HepG2 (cell line): ENCODE data around the gene TTBK1. TPM values are rescaled to one million over a fixed set of nuclear protein-coding genes. Genes with fewer than 3 reads are reported as not detected.
A peak's percentile ranks its signal among the peaks of the same experiment; 100 is the strongest.

Experiments
- DRAP1 ChIP-seq: IDR thresholded peaks from 2 replicates; pipeline ENCODE4 v1.6.1; 2016; ENCODE audit warnings: missing genetic modification reagents, missing compliant biosample characterization
- GTF2F1 ChIP-seq: fragments of 150-350 bp; IDR thresholded peaks from 2 replicates; pipeline ENCODE4 v1.6.1; 2014; ENCODE audit warnings: low read length
- HES4 ChIP-seq: sonication (generic); formaldehyde crosslinking; IDR thresholded peaks from 2 replicates; pipeline ENCODE4 v1.9.0; 2021; ENCODE audit warnings: mild to moderate bottlenecking, missing genetic modification reagents, borderline replicate concordance
- HNRNPUL1 ChIP-seq: fragments of 200-400 bp; formaldehyde crosslinking; IDR thresholded peaks from 2 replicates; pipeline ENCODE4 v1.6.1; 2017; ENCODE audit warnings: low read depth, mild to moderate bottlenecking, low read length, moderate library complexity
- HOXA9 ChIP-seq: sonication (generic); formaldehyde crosslinking; IDR thresholded peaks from 2 replicates; pipeline ENCODE4 v1.8.1; 2022; ENCODE audit warnings: missing genetic modification reagents, mild to moderate bottlenecking, moderate library complexity, borderline replicate concordance
- JARID2 ChIP-seq: sonication (generic); formaldehyde crosslinking; IDR thresholded peaks from 2 replicates; pipeline ENCODE4 v1.8.1; 2023; ENCODE audit warnings: missing genetic modification reagents, inconsistent platforms; ENCODE audit not compliant: insufficient replicate concordance
- KDM5B ChIP-seq: sonication (generic); formaldehyde crosslinking; IDR thresholded peaks from 2 replicates; pipeline ENCODE4 v1.4.0; 2020; ENCODE audit warnings: missing genetic modification reagents, mild to moderate bottlenecking, borderline replicate concordance
- MXD3 ChIP-seq: IDR thresholded peaks from 2 replicates; pipeline ENCODE4 v1.6.1; 2016; ENCODE audit warnings: mild to moderate bottlenecking, missing biosample characterization, missing genetic modification reagents
- POGZ ChIP-seq: sonication (generic); formaldehyde crosslinking; IDR thresholded peaks from 2 replicates; pipeline ENCODE4 v1.4.0; 2020; ENCODE audit warnings: mild to moderate bottlenecking, missing genetic modification reagents
- RFXAP ChIP-seq: sonication (generic); formaldehyde crosslinking; IDR thresholded peaks from 2 replicates; pipeline ENCODE4 v1.4.0; 2020; ENCODE audit warnings: missing genetic modification reagents, borderline replicate concordance
- RNF2 ChIP-seq: fragments of 450-650 bp; conservative IDR thresholded peaks from 2 replicates; pipeline ENCODE4 v1.6.1; 2016; ENCODE audit warnings: low read depth
- RXRA ChIP-seq: sonication (generic); formaldehyde crosslinking; IDR thresholded peaks from 2 replicates; pipeline ENCODE4 v1.5.1; 2020; ENCODE audit warnings: missing genetic modification reagents
- ZBTB39 ChIP-seq: sonication (generic); formaldehyde crosslinking; IDR thresholded peaks from 2 replicates; pipeline ENCODE4 v1.5.0; 2020; ENCODE audit warnings: missing genetic modification reagents
- ZNF101 ChIP-seq: sonication (generic); formaldehyde crosslinking; IDR thresholded peaks from 2 replicates; pipeline ENCODE4 v1.4.0; 2020; ENCODE audit warnings: mild to moderate bottlenecking, low read depth, missing genetic modification reagents, borderline replicate concordance
- ZNF138 ChIP-seq: sonication (generic); formaldehyde crosslinking; IDR thresholded peaks from 2 replicates; pipeline ENCODE4 v1.5.0; 2020; ENCODE audit warnings: mild to moderate bottlenecking, low read depth, missing genetic modification reagents
- ZNF329 ChIP-seq: sonication (generic); formaldehyde crosslinking; IDR thresholded peaks from 2 replicates; pipeline ENCODE4 v1.9.0; 2021; ENCODE audit warnings: low read depth, mild to moderate bottlenecking, missing genetic modification reagents
- ZNF605 ChIP-seq: sonication (generic); formaldehyde crosslinking; IDR thresholded peaks from 2 replicates; pipeline ENCODE4 v1.8.0; 2022; ENCODE audit warnings: mild to moderate bottlenecking, missing genetic modification reagents
- ZNF607 ChIP-seq: sonication (generic); formaldehyde crosslinking; IDR thresholded peaks from 2 replicates; pipeline ENCODE4 v1.5.1; 2020; ENCODE audit warnings: missing genetic modification reagents, mild to moderate bottlenecking, borderline replicate concordance
- ZNF644 ChIP-seq: IDR thresholded peaks from 2 replicates; pipeline ENCODE4 v1.6.1; 2016; ENCODE audit warnings: low read depth
- ZZZ3 ChIP-seq: sonication (generic); formaldehyde crosslinking; IDR thresholded peaks from 2 replicates; pipeline ENCODE4 v1.4.0; 2020; ENCODE audit warnings: missing genetic modification reagents, mild to moderate bottlenecking, borderline replicate concordance
- polyA plus RNA-seq, 8 experiments: library from polyadenylated mRNA; depleted of rRNA in 3 of 8; stranded (reverse) in 7 of 8; unstranded in 1 of 8; fragments of >200 nt; fragmentation: Illumina TruSeq in 4 of 8; extraction: Trizol in 4 of 8; gene quantifications; 2 replicates each; pipeline versions ENCODE4 v1.2.1 to v1.2.3, GENCODE V29; 2011 to 2016; ENCODE audit warnings: low read depth in 4 of 8, missing spikeins in 1 of 8, mixed read lengths in 1 of 8; ENCODE audit not compliant: insufficient read depth in 1 of 8
- total RNA-seq, 5 experiments: library from RNA; depleted of rRNA; stranded (reverse); fragments of >200 nt; fragmentation: Illumina TruSeq; extraction: Trizol; gene quantifications; 2 replicates each; pipeline ENCODE4 v1.2.3, GENCODE V29; 2016; ENCODE audit warnings: low read depth in 1 of 5
- TF ChIP-seq, protein P1 (sequence below): IDR thresholded peaks from 2 replicates; pipeline ENCODE4 v1.6.1; 2018; ENCODE audit warnings: missing genetic modification reagents
- TF ChIP-seq, protein P2 (sequence below): sonication (generic); IDR thresholded peaks from 2 replicates; pipeline ENCODE4 v1.6.1; 2016; ENCODE audit warnings: low read depth, borderline replicate concordance
- TF ChIP-seq, protein P3 (sequence below): sonication (generic); formaldehyde crosslinking; IDR thresholded peaks from 2 replicates; pipeline ENCODE4 v1.4.0; 2020; ENCODE audit warnings: missing genetic modification reagents, low read depth, mild to moderate bottlenecking, borderline replicate concordance

Gene TTBK1
- total and polyA plus RNA-seq, 2 of the 13 experiments (the other 11 are each of a cell fraction or from before 2014, with no cell fraction given): 0.24 to 0.33 TPM

DNA sequence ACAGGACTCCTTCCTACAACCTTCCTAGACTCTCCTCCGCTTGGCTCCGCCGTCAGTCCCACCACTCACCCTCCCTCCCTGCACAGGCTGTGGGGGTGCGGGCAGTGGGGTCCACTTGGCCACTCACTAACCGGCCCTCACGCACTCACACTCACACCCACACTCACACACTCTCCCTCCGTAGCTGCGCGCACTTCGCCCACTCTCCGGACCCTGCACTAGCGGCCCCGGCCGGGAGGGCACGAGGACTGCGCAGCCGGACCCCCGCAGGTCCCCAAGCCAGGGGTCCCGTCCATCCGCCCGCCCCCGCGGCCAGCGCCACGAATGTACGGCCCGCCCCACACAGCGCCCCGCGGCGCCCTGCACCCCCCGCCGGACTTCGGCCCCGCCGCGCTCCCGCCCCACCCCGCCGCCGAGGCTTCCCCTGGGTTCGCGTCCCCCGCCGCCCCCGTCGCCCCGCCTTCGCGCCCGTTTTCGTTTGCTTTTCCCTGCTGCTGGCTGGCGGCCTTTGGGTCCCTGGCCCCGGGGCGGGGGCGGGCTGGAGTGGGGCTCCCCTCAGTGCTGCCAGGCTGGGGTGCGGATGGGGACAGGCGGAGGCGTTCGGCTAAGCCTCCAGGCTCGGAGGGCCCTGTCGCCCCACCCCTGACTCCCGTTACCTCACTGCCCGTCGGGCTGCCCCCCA is 31.8 kb downstream of the TTBK1 start (continued):
- TF ChIP-seq ZNF329 (CRISPR knock-in tag) (peak; percentile 69; the same call in 1 of the 2 replicates), HOXA9 (CRISPR knock-in tag) (no peak), JARID2 (CRISPR knock-in tag) (no peak), ZNF607 (peak; percentile 80; the same call in 1 of the 2 replicates), DRAP1 (CRISPR knock-in tag) (peak; percentile 44; the same call in 1 of the 2 replicates), RNF2 (no peak), ZBTB39 (CRISPR knock-in tag) (peak; percentile 92; the same call in 1 of the 2 replicates), HNRNPUL1 (no peak), MXD3 (CRISPR knock-in tag) (0 out of 2 replicates have a peak, but pooled peaks have one; percentile 52), ZNF644 (CRISPR knock-in tag) (no peak), ZNF138 (CRISPR knock-in tag) (no peak), ZZZ3 (CRISPR knock-in tag) (no peak; the same call in 1 of the 2 replicates), RXRA (CRISPR knock-in tag) (peak; percentile 78), ZNF605 (CRISPR knock-in tag) (no peak), RFXAP (CRISPR knock-in tag) (peak; percentile 59; the same call in 1 of the 2 replicates), GTF2F1 (no peak), POGZ (0 out of 2 replicates have a peak, but pooled peaks have one; percentile 34), HES4 (peak; percentile 83; the same call in 1 of the 2 replicates), KDM5B (CRISPR knock-in tag) (peak; percentile 89), ZNF101 (CRISPR knock-in tag) (peak; percentile 90; the same call in 1 of the 2 replicates)
- TF ChIP-seq, protein P1, sequence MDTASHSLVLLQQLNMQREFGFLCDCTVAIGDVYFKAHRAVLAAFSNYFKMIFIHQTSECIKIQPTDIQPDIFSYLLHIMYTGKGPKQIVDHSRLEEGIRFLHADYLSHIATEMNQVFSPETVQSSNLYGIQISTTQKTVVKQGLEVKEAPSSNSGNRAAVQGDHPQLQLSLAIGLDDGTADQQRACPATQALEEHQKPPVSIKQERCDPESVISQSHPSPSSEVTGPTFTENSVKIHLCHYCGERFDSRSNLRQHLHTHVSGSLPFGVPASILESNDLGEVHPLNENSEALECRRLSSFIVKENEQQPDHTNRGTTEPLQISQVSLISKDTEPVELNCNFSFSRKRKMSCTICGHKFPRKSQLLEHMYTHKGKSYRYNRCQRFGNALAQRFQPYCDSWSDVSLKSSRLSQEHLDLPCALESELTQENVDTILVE: peak; percentile 39; the same call in 1 of the 2 replicates
- TF ChIP-seq, protein P2, sequence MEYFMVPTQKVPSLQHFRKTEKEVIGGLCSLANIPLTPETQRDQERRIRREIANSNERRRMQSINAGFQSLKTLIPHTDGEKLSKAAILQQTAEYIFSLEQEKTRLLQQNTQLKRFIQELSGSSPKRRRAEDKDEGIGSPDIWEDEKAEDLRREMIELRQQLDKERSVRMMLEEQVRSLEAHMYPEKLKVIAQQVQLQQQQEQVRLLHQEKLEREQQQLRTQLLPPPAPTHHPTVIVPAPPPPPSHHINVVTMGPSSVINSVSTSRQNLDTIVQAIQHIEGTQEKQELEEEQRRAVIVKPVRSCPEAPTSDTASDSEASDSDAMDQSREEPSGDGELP: peak; percentile 39; the same call in 1 of the 2 replicates
- TF ChIP-seq, protein P3, sequence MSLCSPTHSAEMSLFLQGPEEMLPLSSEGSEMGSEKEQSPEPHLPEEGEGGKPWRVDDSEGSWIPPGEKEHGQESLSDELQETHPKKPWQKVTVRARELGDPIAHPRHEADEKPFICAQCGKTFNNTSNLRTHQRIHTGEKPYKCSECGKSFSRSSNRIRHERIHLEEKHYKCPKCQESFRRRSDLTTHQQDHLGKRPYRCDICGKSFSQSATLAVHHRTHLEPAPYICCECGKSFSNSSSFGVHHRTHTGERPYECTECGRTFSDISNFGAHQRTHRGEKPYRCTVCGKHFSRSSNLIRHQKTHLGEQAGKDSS: peak; percentile 73; the same call in 1 of the 2 replicates
